T-helper 17 cell (primary cell): ENCODE measurements around the gene PECR. TPM values are rescaled to one million over a fixed set of nuclear protein-coding genes. Genes with fewer than 3 reads are reported as not detected.
"Not testable (repeated sequence)": the region's sequence is repeated elsewhere in the genome, so short reads cannot be mapped to it uniquely, and the experiment has no call there.

ENCODE experiments used
- ATAC-seq: fragments of 150-1000 bp; cut with Tn5 transposase; 2 replicates; pipeline ENCODE4 v1.10.0; 2021; ENCODE audit warnings: mild to moderate bottlenecking, moderate library complexity
- DNase-seq, 3 donors: peaks; one replicate each; pipeline versions ENCODE4 v3.0.0 to v3.0.0-alpha.2; 2020 to 2021
- H3K9me3 ChIP-seq: one replicate; pipeline ENCODE4 v1.7.0; 2013; ENCODE audit warnings: low read length, mild to moderate bottlenecking; ENCODE audit not compliant: control insufficient read depth, poor library complexity, severe bottlenecking
- H3K27ac Mint-ChIP-seq: one replicate; pipeline ENCODE4 v1.8.0; 2022; ENCODE audit warnings: mild to moderate bottlenecking, moderate library complexity, mixed read lengths
- H3K27me3 Mint-ChIP-seq: one replicate; pipeline ENCODE4 v1.8.0; 2022; ENCODE audit warnings: mixed read lengths
- H3K36me3 Mint-ChIP-seq: one replicate; pipeline ENCODE4 v1.8.0; 2022; ENCODE audit warnings: low read depth, mixed read lengths
- H3K4me1 Mint-ChIP-seq: one replicate; pipeline ENCODE4 v1.8.0; 2022; ENCODE audit warnings: mild to moderate bottlenecking, mixed read lengths
- H3K4me3 Mint-ChIP-seq: one replicate; pipeline ENCODE4 v1.8.0; 2022; ENCODE audit warnings: mild to moderate bottlenecking, moderate library complexity, mixed read lengths
- total RNA-seq, 4 donors: library from RNA in 2 of 4; stranded (reverse) in 2 of 4; gene quantifications; one replicate each; pipeline ENCODE4 v1.2.3 and lab custom pipeline; 2022 to 2026

PECR gene
- total RNA-seq, 2 donors from 2014 or later: 16.9 to 18.7 TPM

- H3K27me3 Mint-ChIP-seq, H3K36me3 Mint-ChIP-seq: not testable (repeated sequence)
Observed at GRCh38 chr2:215988556-215989207, 92.9 kb downstream of the PECR start.

More at GRCh38 chr2:215988556-215989207, 92.9 kb downstream of the PECR start:
- not testable (repeated sequence) for H3K9me3 ChIP-seq, H3K4me1 Mint-ChIP-seq, DNase-seq, ATAC-seq, H3K4me3 Mint-ChIP-seq, H3K27ac Mint-ChIP-seq

Other genes with a start within 250 kb of the PECR start
- 1 to 10 TPM; 5.3 to 6.6 TPM for gene MREG, start 68.3 kb downstream of the PECR start, total RNA-seq
- 1 to 10 TPM; 1.6 to 2.2 TPM for gene TMEM169, start 110 bp upstream of the PECR start, total RNA-seq
- 100 to 1,000 TPM; 151 to 161 TPM for gene XRCC5, start 27.5 kb upstream of the PECR start, total RNA-seq